HepG2 (cell line): ENCODE data around the gene SLC30A4. TPM values are rescaled to one million over a fixed set of nuclear protein-coding genes. Genes with fewer than 3 reads are reported as not detected.

Experiments used
- CBFB ChIP-seq: sonication (generic); formaldehyde crosslinking; IDR thresholded peaks from 2 replicates; pipeline ENCODE4 v1.4.0; 2020; ENCODE audit warnings: missing genetic modification reagents
- GATA4 ChIP-seq: sonication (generic); IDR thresholded peaks from 2 replicates; pipeline ENCODE4 v1.6.1; 2016; ENCODE audit warnings: antibody characterized with exemption, low read depth, borderline replicate concordance
- KDM4B ChIP-seq: sonication (generic); formaldehyde crosslinking; IDR thresholded peaks from 2 replicates; pipeline ENCODE4 v1.4.0; 2020; ENCODE audit warnings: missing genetic modification reagents
- KLF9 ChIP-seq: IDR thresholded peaks from 2 replicates; pipeline ENCODE4 v1.6.1; 2016; ENCODE audit warnings: low read depth
- LCORL ChIP-seq, 2 experiments: fragments of 450-650 bp in 1 of 2; sonication (generic) in 1 of 2; formaldehyde crosslinking in 1 of 2; IDR thresholded peaks; 2 replicates each; pipeline versions ENCODE4 v1.5.0 to v1.6.1; 2017 to 2020; ENCODE audit warnings: antibody characterized with exemption in 1 of 2, missing genetic modification reagents in 1 of 2
- MATR3 ChIP-seq: sonication (generic); formaldehyde crosslinking; IDR thresholded peaks from 2 replicates; pipeline ENCODE4 v1.4.0; 2020; ENCODE audit warnings: missing genetic modification reagents
- SMAD1 ChIP-seq: sonication (generic); formaldehyde crosslinking; IDR thresholded peaks from 2 replicates; pipeline ENCODE4 v1.4.0; 2020; ENCODE audit warnings: missing genetic modification reagents, low read depth, mild to moderate bottlenecking, borderline replicate concordance
- SNRNP70 ChIP-seq: fragments of 200-400 bp; formaldehyde crosslinking; IDR thresholded peaks from 2 replicates; pipeline ENCODE4 v1.6.1; 2017; ENCODE audit warnings: mild to moderate bottlenecking, low read depth, low read length, moderate library complexity
- TBX3 ChIP-seq: fragments of 450-650 bp; IDR thresholded peaks from 2 replicates; pipeline ENCODE4 v1.6.1; 2017; ENCODE audit warnings: antibody characterized with exemption, mild to moderate bottlenecking, inconsistent platforms, borderline replicate concordance
- ZBTB21 ChIP-seq: sonication (generic); formaldehyde crosslinking; IDR thresholded peaks from 2 replicates; pipeline ENCODE4 v1.4.0; 2020; ENCODE audit warnings: missing genetic modification reagents
- ZFP37 ChIP-seq: sonication (generic); formaldehyde crosslinking; IDR thresholded peaks from 2 replicates; pipeline ENCODE4 v1.4.0; 2020; ENCODE audit warnings: missing genetic modification reagents, borderline replicate concordance
- ZNF737 ChIP-seq: sonication (generic); formaldehyde crosslinking; IDR thresholded peaks from 2 replicates; pipeline ENCODE4 v1.5.0; 2020; ENCODE audit warnings: missing genetic modification reagents, mild to moderate bottlenecking, borderline replicate concordance
- ZNF883 ChIP-seq: sonication (generic); formaldehyde crosslinking; IDR thresholded peaks from 2 replicates; pipeline ENCODE4 v1.5.1; 2020; ENCODE audit warnings: mild to moderate bottlenecking, missing genetic modification reagents; ENCODE audit errors: not compliant biosample characterization
- ZSCAN21 ChIP-seq: sonication (generic); formaldehyde crosslinking; IDR thresholded peaks from 2 replicates; pipeline ENCODE4 v1.8.0; 2022; ENCODE audit warnings: mild to moderate bottlenecking, missing genetic modification reagents, moderate library complexity, borderline replicate concordance
- polyA plus RNA-seq, 8 experiments: library from polyadenylated mRNA; depleted of rRNA in 3 of 8; stranded (reverse) in 7 of 8; unstranded in 1 of 8; fragments of >200 nt; fragmentation: Illumina TruSeq in 4 of 8; extraction: Trizol in 4 of 8; gene quantifications; 2 replicates each; pipeline versions ENCODE4 v1.2.1 to v1.2.3, GENCODE V29; 2011 to 2016; ENCODE audit warnings: low read depth in 4 of 8, missing spikeins in 1 of 8, mixed read lengths in 1 of 8; ENCODE audit not compliant: insufficient read depth in 1 of 8
- total RNA-seq, 5 experiments: library from RNA; depleted of rRNA; stranded (reverse); fragments of >200 nt; fragmentation: Illumina TruSeq; extraction: Trizol; gene quantifications; 2 replicates each; pipeline ENCODE4 v1.2.3, GENCODE V29; 2016; ENCODE audit warnings: low read depth in 1 of 5
- TF ChIP-seq, protein P1 (sequence below): sonication (generic); formaldehyde crosslinking; IDR thresholded peaks from 2 replicates; pipeline ENCODE4 v1.4.0; 2020; ENCODE audit warnings: missing genetic modification reagents, borderline replicate concordance
- TF ChIP-seq, protein P2 (sequence below): sonication (generic); formaldehyde crosslinking; IDR thresholded peaks from 2 replicates; pipeline ENCODE4 v1.4.0; 2020; ENCODE audit warnings: mild to moderate bottlenecking, missing genetic modification reagents
- TF ChIP-seq, protein P3 (sequence below): sonication (generic); formaldehyde crosslinking; IDR thresholded peaks from 2 replicates; pipeline ENCODE4 v1.4.0; 2020; ENCODE audit warnings: missing genetic modification reagents
- TF ChIP-seq, protein P4 (sequence below): sonication (generic); formaldehyde crosslinking; IDR thresholded peaks from 2 replicates; pipeline ENCODE4 v1.8.1; 2023; ENCODE audit warnings: mild to moderate bottlenecking, missing genetic modification reagents
- TF ChIP-seq, protein P5 (sequence below): IDR thresholded peaks from 2 replicates; pipeline ENCODE4 v1.6.1; 2016
- TF ChIP-seq, protein P6 (sequence below), 2 experiments: fragments of 450-650 bp in 1 of 2; sonication (generic) in 1 of 2; formaldehyde crosslinking; IDR thresholded peaks; 2 replicates each; pipeline versions ENCODE4 v1.5.0 to v1.8.0; 2020 to 2022; ENCODE audit warnings: mild to moderate bottlenecking in 1 of 2, missing genetic modification reagents in 1 of 2

Gene SLC30A4
- total and polyA plus RNA-seq, 2 of the 13 experiments (the other 11 are each of a cell fraction or from before 2014, with no cell fraction given), result 0.01 to 0.04 TPM

DNA sequence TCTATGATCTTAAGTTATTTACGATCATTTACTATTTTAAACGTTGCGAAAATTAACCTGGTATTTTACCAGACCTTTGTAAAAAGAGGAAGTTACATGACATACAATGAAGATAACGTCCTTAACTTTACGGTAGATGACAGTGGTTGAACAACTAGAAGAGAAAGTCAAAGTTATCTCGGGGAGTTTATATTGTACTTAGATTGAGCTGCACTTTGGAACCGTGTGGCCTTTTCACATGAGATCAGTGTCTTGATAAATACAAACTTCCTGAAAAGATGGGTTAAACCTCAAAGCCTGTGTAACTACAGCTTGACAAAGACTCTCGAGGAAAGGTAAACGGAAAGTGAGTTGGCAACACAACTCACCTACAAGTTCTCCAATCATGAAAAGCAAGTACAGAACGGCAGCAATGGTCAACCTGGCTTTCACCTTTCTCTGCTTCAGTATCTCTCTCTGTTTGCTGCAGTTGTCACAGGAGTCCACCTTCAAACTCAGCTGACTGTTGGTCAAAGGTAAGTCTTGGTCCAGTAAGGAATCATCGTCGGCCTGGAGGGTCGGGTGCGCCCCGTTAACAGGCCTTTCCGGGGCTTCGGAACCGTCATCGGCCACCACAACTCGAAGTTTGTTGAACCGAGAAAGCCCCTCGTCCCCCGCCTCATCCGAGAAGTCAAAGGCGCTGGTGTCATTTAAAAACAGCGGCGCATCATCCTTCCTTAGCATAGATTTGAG lies 793 bp downstream of the SLC30A4 start (continued):
- TF ChIP-seq, protein P1, sequence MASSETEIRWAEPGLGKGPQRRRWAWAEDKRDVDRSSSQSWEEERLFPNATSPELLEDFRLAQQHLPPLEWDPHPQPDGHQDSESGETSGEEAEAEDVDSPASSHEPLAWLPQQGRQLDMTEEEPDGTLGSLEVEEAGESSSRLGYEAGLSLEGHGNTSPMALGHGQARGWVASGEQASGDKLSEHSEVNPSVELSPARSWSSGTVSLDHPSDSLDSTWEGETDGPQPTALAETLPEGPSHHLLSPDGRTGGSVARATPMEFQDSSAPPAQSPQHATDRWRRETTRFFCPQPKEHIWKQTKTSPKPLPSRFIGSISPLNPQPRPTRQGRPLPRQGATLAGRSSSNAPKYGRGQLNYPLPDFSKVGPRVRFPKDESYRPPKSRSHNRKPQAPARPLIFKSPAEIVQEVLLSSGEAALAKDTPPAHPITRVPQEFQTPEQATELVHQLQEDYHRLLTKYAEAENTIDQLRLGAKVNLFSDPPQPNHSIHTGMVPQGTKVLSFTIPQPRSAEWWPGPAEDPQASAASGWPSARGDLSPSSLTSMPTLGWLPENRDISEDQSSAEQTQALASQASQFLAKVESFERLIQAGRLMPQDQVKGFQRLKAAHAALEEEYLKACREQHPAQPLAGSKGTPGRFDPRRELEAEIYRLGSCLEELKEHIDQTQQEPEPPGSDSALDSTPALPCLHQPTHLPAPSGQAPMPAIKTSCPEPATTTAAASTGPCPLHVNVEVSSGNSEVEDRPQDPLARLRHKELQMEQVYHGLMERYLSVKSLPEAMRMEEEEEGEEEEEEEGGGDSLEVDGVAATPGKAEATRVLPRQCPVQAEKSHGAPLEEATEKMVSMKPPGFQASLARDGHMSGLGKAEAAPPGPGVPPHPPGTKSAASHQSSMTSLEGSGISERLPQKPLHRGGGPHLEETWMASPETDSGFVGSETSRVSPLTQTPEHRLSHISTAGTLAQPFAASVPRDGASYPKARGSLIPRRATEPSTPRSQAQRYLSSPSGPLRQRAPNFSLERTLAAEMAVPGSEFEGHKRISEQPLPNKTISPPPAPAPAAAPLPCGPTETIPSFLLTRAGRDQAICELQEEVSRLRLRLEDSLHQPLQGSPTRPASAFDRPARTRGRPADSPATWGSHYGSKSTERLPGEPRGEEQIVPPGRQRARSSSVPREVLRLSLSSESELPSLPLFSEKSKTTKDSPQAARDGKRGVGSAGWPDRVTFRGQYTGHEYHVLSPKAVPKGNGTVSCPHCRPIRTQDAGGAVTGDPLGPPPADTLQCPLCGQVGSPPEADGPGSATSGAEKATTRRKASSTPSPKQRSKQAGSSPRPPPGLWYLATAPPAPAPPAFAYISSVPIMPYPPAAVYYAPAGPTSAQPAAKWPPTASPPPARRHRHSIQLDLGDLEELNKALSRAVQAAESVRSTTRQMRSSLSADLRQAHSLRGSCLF (CRISPR knock-in tag), result no peak
- TF ChIP-seq KDM4B (CRISPR knock-in tag) (no peak), ZFP37 (CRISPR knock-in tag) (no peak), LCORL (IDR thresholded peaks at IDR 0.05) (no peak), LCORL (CRISPR knock-in tag; IDR thresholded peaks at IDR 0.05) (no peak), MATR3 (no peak), CBFB (CRISPR knock-in tag) (no peak), SNRNP70 (no peak), ZNF883 (CRISPR knock-in tag) (no peak), KLF9 (no peak), SMAD1 (no peak), ZSCAN21 (CRISPR knock-in tag) (no peak), ZBTB21 (CRISPR knock-in tag) (no peak), TBX3 (no peak), GATA4 (no peak; the same call in 1 of the 2 replicates), ZNF737 (no peak)
- TF ChIP-seq, protein P2, sequence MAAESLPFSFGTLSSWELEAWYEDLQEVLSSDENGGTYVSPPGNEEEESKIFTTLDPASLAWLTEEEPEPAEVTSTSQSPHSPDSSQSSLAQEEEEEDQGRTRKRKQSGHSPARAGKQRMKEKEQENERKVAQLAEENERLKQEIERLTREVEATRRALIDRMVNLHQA (CRISPR knock-in tag), result no peak
- TF ChIP-seq, protein P3, sequence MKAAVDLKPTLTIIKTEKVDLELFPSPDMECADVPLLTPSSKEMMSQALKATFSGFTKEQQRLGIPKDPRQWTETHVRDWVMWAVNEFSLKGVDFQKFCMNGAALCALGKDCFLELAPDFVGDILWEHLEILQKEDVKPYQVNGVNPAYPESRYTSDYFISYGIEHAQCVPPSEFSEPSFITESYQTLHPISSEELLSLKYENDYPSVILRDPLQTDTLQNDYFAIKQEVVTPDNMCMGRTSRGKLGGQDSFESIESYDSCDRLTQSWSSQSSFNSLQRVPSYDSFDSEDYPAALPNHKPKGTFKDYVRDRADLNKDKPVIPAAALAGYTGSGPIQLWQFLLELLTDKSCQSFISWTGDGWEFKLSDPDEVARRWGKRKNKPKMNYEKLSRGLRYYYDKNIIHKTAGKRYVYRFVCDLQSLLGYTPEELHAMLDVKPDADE (CRISPR knock-in tag), result no peak
- TF ChIP-seq, protein P4, sequence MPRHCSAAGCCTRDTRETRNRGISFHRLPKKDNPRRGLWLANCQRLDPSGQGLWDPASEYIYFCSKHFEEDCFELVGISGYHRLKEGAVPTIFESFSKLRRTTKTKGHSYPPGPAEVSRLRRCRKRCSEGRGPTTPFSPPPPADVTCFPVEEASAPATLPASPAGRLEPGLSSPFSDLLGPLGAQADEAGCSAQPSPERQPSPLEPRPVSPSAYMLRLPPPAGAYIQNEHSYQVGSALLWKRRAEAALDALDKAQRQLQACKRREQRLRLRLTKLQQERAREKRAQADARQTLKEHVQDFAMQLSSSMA (CRISPR knock-in tag), result no peak
- TF ChIP-seq, protein P5, sequence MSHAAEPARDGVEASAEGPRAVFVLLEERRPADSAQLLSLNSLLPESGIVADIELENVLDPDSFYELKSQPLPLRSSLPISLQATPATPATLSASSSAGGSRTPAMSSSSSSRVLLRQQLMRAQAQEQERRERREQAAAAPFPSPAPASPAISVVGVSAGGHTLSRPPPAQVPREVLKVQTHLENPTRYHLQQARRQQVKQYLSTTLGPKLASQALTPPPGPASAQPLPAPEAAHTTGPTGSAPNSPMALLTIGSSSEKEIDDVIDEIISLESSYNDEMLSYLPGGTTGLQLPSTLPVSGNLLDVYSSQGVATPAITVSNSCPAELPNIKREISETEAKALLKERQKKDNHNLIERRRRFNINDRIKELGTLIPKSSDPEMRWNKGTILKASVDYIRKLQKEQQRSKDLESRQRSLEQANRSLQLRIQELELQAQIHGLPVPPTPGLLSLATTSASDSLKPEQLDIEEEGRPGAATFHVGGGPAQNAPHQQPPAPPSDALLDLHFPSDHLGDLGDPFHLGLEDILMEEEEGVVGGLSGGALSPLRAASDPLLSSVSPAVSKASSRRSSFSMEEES (CRISPR knock-in tag), result no peak
- TF ChIP-seq, protein P6, sequence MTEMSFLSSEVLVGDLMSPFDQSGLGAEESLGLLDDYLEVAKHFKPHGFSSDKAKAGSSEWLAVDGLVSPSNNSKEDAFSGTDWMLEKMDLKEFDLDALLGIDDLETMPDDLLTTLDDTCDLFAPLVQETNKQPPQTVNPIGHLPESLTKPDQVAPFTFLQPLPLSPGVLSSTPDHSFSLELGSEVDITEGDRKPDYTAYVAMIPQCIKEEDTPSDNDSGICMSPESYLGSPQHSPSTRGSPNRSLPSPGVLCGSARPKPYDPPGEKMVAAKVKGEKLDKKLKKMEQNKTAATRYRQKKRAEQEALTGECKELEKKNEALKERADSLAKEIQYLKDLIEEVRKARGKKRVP (CRISPR knock-in tag; IDR thresholded peaks at IDR 0.05), result no peak
